CD4-positive, alpha-beta T cell treated with Interleukin-12 subunit alpha and Interleukin-12 subunit beta, for 1 hour (primary cell): ENCODE results near the gene NINJ1.
"Not testable (repeated sequence)": the region's sequence is repeated elsewhere in the genome, so short reads cannot be mapped to it uniquely, and the experiment has no call there.

Source experiments
- DNase-seq: peaks from one replicate; pipeline ENCODE4 v3.0.0-alpha.2; 2020

Gene NINJ1

DNA sequence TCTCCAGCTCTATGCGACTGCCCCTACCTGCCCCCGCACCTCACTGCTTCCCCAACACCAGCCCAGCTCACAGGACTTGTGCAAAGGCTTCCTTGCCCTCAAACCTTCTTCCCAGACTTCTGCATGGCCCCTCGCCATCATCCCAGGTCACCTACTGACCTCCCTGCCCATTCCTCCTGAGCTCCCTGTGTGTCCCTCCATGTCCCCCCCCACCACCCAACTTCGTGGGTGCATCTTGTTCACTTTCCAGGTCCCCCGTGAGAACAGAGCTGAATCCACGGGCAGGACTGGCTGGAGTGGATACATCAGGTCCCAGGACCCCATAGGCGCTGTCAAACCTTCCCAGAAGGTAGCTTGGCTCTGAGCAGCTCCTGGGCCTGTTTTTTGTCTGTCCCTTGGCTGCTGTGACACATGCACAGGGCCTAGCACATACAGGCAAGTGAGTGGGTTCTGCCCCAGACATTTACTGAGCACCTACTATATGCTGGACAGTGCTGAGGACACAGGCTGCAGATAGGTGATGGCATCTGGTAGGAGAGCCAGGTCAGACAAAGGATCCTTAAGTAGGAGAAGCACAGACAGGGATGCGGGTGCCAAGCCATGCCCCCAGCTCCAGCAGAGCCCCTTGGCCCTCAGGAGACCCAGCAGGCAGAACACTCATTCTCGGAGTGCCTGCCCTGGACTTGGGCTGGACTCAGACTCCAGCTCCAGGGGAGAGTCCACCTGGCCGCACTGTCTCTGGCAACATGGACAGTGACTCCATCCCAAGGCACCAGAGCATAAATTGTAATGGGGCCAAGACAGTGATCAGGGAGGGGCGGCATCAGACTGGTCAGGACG lies 15.0 kb downstream of the NINJ1 start:
- no peak for DNase-seq

DNA sequence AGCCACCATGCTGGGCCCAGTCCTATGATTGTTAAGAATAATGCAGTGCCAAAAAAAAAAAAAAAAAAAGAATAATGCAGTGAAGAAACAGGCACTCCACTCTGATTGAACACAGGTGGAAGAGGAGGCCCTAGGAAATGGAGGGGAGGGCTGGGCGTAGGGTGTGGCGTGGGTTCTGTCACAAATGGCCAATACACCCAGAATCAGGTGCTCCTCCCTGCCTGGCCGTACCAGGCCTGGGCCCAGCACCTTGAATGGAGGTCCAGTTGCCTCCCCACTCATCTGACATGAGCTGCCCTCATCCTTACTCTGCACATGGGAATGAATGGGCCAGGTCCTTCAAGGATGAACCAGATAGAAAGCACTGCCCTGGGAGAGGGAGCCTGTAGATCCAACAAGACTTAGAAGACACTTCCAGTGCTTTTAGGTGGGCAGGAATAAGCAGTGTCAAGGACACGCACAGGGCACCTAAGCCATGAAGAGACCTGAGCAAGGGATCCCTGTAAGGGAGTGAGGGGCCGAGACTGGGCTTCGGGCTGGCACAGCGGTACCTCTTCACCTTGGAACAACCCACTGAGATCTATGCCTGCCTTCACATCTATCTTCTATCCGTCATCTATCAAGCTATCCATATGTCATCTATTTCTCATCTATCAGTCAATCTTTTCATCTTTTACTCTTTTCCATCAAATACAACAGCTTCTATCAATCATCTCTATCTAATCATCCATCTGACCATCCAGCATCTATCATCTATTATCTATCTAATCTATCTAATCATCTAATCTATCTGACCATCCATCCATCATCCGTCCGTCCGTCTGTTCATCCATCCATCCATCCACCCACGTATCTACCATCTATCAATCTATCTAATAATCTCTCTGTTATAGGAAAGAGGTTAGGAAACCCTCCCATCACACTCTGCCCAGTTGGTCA lies 15.9 kb downstream of the NINJ1 start:
- no peak for DNase-seq

GRCh38 chr9:93117521-93117920 lies 16.5 kb downstream of the NINJ1 start:
- DNase-seq = not testable (repeated sequence)

- DNase-seq = no peak
Observed at GRCh38 chr9:93116072-93116961, 17.7 kb downstream of the NINJ1 start.

- no peak for DNase-seq
Observed at GRCh38 chr9:93115486-93116071, 18.5 kb downstream of the NINJ1 start.

GRCh38 chr9:93114984-93115335 lies 19.1 kb downstream of the NINJ1 start:
- no peak for DNase-seq

- no peak for DNase-seq
Observed at GRCh38 chr9:93114169-93114983, 19.7 kb downstream of the NINJ1 start.

DNA sequence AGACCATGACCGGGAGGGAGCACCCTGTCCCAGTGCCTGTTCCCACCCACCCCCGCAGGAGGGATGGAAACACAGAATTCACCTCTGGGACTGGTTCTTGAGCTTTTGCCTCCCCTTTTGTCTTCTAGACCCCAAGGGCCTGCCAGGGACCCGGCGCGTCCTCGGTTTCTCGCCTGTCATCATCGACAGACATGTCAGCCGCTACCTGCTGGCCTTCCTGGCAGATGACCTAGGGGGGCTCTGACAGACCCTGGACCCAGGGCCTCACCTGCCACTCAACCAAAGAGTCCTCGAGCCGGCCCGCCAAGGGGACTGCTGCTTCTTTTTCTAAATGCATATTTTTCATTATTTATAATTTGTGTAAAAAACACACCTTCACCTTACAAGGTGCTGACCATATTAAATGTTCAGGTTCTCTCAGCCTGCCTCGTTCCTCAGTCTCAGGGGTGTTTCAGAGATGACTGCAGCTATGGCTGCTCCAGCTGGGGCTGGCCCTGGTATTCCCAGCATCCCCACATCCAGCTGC lies 21.1 kb downstream of the NINJ1 start:
- no peak for DNase-seq

DNA sequence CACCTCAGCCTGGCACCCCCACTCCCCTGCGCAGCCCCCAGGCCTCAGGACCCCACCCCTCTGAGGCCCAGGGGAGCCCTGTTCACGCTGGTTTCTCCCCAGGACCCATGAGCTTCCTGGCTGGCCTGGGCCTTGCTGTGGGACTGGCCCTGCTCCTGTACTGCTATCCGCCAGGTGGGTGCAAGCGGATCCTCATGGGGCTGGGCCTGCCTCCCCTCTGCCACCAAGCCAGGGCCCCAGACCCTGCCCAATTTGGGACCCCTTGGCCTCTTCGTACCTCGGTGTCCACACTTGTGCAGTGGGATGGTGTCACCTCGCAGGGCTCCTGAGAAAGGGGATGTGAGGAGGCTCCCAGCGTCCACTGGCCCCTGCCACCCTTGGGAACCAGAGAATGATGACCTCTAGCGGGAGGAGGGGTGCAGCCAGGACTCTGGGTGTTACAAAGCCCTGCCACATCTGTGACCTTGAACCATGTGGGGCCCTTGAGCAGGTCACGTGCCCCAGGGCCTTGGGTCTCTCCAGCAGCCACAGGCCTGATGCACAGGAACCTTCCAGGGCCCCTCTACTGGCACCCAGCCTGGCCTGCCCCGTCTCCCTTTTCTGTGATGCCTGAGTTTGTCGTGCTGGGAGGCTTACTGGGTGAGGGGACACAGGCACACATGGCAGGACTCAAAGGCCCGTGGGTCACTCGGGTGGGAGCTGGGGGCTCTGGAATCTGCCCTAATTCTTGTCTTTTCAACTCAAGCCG lies 21.8 kb downstream of the NINJ1 start:
- DNase-seq = no peak

DNA sequence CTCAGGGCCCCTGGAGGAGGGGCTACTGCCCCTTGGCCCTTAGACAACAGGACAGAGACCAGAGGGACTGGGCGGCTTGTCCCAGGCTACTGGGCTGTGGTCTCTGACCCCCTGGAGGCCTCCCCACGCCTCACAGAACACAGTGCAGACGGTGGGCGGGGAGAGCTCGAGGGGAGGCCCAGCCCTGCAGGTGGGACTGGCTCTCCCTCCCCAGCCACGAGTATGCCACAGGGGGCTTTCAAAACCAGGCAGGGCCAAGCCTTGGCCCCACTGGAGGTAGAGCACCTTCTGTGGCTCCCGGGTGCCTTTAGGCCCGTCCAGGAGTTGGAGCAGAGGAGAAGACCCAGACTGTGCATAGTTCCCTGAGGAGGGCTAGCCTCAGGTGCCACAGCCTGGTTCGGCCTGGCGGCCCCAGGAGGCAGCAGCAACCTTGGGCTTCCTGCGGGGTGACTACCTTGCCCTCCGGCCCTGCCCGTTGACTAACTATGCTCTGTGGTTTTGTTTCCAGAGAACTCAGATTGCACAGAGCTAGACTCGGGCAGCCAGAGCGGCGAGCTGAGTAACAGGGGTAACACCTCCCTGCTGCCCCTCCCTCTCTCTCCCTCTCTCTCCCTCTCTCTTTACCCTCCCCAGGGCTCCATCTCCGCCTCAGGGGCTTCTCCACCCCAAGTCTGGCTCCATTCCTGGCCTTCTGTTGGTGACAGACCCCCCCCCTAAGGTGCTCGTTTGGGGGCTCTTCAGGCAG lies 22.5 kb downstream of the NINJ1 start:
- DNase-seq = no peak

DNA sequence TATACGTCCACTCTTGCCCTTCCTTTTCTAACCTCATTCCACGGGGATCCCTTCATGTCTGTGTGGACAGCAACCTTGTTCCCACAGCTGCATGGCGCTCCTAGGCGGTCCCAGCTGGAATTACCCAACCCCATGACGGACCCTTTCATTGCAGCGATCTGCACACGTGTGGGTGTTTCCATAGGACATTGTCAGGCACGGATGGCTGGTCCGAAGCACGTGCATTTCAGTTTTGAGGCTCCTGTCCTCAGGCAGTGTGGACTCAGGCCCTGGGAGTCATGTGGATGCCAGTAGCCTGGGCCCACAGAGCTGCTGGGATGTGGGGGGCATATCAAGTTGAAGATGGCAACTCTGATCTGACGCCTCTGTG lies 23.1 kb downstream of the NINJ1 start:
- DNase-seq = no peak

DNA sequence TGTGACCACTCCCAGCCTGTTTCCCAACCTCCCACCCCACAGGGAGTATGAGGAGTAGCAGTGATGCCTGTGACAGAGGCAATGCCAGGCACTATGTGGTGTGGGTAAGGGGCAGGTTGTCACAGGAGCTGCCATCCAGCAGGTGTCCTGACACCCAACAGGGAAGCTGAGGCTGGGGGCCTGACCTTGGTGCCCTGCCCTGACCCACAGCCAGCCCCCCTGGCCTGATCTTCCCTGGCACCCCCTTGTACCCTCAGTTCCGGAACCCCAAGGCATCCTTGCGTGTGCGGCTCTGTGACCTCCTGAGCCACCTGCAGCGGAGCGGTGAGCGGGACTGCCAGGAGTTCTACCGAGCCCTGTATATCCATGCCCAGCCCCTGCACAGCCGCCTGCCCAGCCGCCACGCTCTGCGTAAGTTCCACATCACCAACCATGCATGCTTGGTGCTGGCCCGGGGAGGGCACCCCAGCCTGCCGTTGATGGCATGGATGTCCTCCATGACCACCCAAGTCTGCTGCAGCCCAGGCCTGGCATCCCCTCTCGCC lies 23.7 kb downstream of the NINJ1 start:
- DNase-seq = no peak

GRCh38 chr9:93108291-93109041 lies 25.6 kb downstream of the NINJ1 start:
- no peak for DNase-seq

- DNase-seq = no peak
Observed at GRCh38 chr9:93107825-93108161, 26.3 kb downstream of the NINJ1 start.

GRCh38 chr9:93107151-93107824 lies 26.8 kb downstream of the NINJ1 start:
- DNase-seq = no peak

GRCh38 chr9:93105620-93106019 lies 28.4 kb downstream of the NINJ1 start:
- no peak for DNase-seq

- DNase-seq = not testable (repeated sequence)
Observed at GRCh38 chr9:93101086-93101485, 33.0 kb downstream of the NINJ1 start.

- no peak for DNase-seq
Observed at GRCh38 chr9:93100276-93100636, 33.8 kb downstream of the NINJ1 start.
